Measurements from ENCODE around the gene CC2D2B. TPM values are rescaled to one million over a fixed set of nuclear protein-coding genes. Genes with fewer than 3 reads are reported as not detected.
"Not testable (repeated sequence)": the region's sequence is repeated elsewhere in the genome, so short reads cannot be mapped to it uniquely, and the experiment has no call there.

CC2D2B gene
- total RNA-seq, 1 experiment from 2014 or later, result not detected

DNA sequence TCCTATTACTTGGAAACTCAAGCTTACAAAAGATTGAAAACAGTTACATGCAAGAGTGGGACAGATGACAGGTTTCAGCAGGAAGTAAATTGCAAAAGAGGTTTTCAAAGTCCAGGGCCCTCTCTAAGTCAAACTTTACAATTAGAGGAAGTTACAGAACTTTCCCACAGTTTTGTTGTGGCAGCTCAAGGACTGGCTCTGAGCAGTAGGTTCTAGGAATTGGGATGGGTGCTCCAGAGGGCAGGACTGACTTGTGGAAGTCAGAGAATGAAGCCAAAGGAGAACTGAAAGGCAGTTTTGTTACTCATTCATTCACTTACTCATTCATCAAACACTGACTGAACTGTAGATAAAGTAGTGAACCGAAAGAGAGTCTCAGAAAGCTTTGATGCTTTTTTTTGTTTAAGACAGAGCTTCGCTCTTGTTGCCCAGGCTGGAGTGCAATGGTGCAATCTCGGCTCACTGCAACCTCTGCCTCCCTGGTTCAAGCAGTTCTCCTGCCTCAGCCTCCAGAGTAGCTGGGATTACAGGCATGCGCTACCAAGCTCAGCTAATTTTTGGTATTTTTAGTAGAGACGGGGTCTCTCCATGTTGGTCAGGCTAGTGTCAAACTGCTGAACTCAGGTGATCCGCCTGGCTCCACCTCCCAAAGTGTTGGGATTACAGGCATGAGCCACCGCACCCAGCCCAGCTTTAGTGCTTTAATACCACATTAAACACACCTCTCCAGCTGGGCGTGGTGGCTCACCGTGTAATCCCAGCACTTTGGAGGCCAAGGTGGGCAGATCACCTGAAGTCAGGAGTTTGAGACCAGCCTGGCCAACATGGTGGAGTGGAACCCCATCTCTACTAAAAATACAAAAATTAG is 68.8 kb downstream of the CC2D2B start:
- H3K4me1 Mint-ChIP-seq (ENCODE audit: low read depth, unreplicated experiment), result no peaks in the 10 kb centered on the region
- H3K4me3 Mint-ChIP-seq (ENCODE audit: low read depth, unreplicated experiment), result no peak overlapping the region
- H3K9me3 Mint-ChIP-seq (ENCODE audit: low read depth, unreplicated experiment), result no peaks in the 10 kb centered on the region
- H3K27ac Mint-ChIP-seq (ENCODE audit: unreplicated experiment), result no peak overlapping the region
- H3K36me3 Mint-ChIP-seq (ENCODE audit: insufficient read depth, unreplicated experiment), result no peaks in the 10 kb centered on the region
- H3K27me3 Mint-ChIP-seq (ENCODE audit: unreplicated experiment), result no peaks in the 10 kb centered on the region
- intact Hi-C loops (cut with micrococcal nuclease; ENCODE audit: unreplicated experiment), result no loop called here
- BruUV-seq (replicated peaks), result no TSS peak
- no peak for TF ChIP-seq CTCF (IDR thresholded peaks at IDR 0.05; ENCODE audit: unreplicated experiment)
- CTCF ChIA-PET, result no interaction called here
- DNase-seq, result no peak

DNA sequence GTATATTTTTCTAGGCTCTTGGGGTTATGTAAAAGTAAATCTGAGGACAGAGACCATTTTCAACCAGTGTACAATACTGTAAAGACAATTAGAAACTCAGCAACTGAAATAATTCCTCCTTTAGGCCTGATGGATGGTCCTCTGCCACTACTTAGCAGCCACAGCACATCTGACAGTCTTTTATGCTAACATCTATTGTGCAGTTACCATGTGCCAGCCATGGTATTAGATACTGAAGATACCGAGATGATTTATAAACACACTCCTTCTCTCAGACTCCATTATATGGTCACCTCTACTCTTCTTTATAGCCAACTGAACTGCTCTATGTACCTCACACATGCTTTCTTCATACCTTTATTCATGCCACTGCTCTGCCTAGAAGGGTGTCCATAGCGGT is 74.4 kb downstream of the CC2D2B start:
- no peak for DNase-seq
- H3K27me3 Mint-ChIP-seq (ENCODE audit: unreplicated experiment), result no peaks in the 10 kb centered on the region
- H3K36me3 Mint-ChIP-seq (ENCODE audit: insufficient read depth, unreplicated experiment), result no peaks in the 10 kb centered on the region
- intact Hi-C loops (cut with micrococcal nuclease; ENCODE audit: unreplicated experiment), result no loop called here
- no peak overlapping the region for H3K4me3 Mint-ChIP-seq (ENCODE audit: low read depth, unreplicated experiment)
- CTCF ChIA-PET, result no interaction called here
- TF ChIP-seq CTCF (IDR thresholded peaks at IDR 0.05; ENCODE audit: unreplicated experiment), result no peak
- H3K4me1 Mint-ChIP-seq (ENCODE audit: low read depth, unreplicated experiment), result no peaks in the 10 kb centered on the region
- no peak overlapping the region for H3K27ac Mint-ChIP-seq (ENCODE audit: unreplicated experiment)
- no TSS peak for BruUV-seq (replicated peaks)
- H3K9me3 Mint-ChIP-seq (ENCODE audit: low read depth, unreplicated experiment), result no peaks in the 10 kb centered on the region

DNA sequence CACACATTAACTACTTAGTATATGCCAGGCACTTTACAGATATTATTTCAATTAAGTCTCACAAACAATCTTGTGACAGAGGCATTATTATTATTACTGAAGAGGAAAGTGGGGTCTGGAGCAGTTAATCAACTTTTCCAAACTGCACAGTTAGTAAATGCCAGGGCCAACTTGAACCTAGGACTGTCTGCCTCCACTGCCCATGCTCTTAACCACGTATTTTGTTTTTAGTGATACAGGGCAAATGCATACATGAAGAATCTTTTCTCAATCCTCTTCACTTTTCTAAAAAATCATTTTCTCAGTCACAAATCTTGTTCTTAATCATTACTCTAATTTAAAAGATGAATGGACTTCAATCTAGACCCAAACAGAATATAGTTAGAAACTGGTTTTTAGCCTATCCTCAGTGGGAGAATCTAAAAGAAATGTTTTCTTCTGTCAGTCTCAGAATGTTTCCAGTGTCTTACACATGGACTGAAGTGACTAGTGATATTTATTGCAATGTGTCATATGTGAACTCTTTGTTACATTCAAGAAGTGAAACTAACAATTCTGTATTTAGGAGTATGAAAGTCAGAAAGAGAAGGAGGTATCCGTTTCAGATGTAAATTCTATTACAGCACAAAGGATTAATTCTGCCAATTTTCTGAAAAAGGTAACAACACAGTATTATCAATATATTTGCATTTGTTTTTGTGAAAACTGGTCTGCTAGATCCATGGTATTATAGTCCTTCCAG is 80.1 kb downstream of the CC2D2B start:
- Mint-ChIP-seq H3K27ac (ENCODE audit: unreplicated experiment) (no peak overlapping the region), H3K27me3 (ENCODE audit: unreplicated experiment) (peaks cover 21% of the 10 kb centered on the region), H3K36me3 (ENCODE audit: insufficient read depth, unreplicated experiment) (no peaks in the 10 kb centered on the region), H3K4me3 (ENCODE audit: low read depth, unreplicated experiment) (no peak overlapping the region), H3K4me1 (ENCODE audit: low read depth, unreplicated experiment) (no peaks in the 10 kb centered on the region), H3K9me3 (ENCODE audit: low read depth, unreplicated experiment) (no peaks in the 10 kb centered on the region)
- BruUV-seq (replicated peaks), result no TSS peak
- intact Hi-C loops (cut with micrococcal nuclease; ENCODE audit: unreplicated experiment), result no loop called here
- DNase-seq, result no peak
- CTCF ChIA-PET, result no interaction called here
- TF ChIP-seq CTCF (IDR thresholded peaks at IDR 0.05; ENCODE audit: unreplicated experiment), result no peak

GRCh38 chr10:95988702-95989101 is 80.9 kb downstream of the CC2D2B start:
- no peak for TF ChIP-seq CTCF (IDR thresholded peaks at IDR 0.05; ENCODE audit: unreplicated experiment)
- peaks cover 21% of the 10 kb centered on the region for H3K27me3 Mint-ChIP-seq (ENCODE audit: unreplicated experiment)
- BruUV-seq (replicated peaks), result no TSS peak
- H3K36me3 Mint-ChIP-seq (ENCODE audit: insufficient read depth, unreplicated experiment), result no peaks in the 10 kb centered on the region
- no peaks in the 10 kb centered on the region for H3K4me1 Mint-ChIP-seq (ENCODE audit: low read depth, unreplicated experiment)
- no peak for DNase-seq
- no peaks in the 10 kb centered on the region for H3K9me3 Mint-ChIP-seq (ENCODE audit: low read depth, unreplicated experiment)
- no peak overlapping the region for H3K27ac Mint-ChIP-seq (ENCODE audit: unreplicated experiment)
- H3K4me3 Mint-ChIP-seq (ENCODE audit: low read depth, unreplicated experiment), result no peak overlapping the region
- intact Hi-C loops (cut with micrococcal nuclease; ENCODE audit: unreplicated experiment), result no loop called here
- CTCF ChIA-PET, result no interaction called here

DNA sequence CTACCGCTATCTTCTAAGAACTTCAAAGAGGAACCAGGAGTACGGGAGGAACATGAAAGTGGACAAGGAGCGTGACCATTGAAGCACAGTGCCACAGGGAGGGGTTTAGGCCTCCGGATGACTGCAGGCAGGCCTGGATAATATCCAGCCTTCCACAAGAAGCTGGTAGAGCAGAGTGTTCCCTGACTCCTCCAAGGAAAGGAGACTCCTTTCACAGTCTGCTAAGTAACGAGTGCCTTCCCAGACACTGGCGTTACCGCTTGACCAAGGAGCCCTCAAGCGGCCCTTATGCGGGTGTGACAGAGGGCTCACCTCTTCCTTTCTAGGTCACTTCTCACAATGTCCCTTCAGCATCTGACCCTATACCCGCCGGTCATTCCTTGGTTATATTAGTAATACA is 86.6 kb downstream of the CC2D2B start:
- H3K27ac Mint-ChIP-seq (ENCODE audit: unreplicated experiment); H3K36me3 Mint-ChIP-seq (ENCODE audit: insufficient read depth, unreplicated experiment); H3K4me1 Mint-ChIP-seq (ENCODE audit: low read depth, unreplicated experiment); intact Hi-C loops (cut with micrococcal nuclease; ENCODE audit: unreplicated experiment); BruUV-seq (replicated peaks); H3K4me3 Mint-ChIP-seq (ENCODE audit: low read depth, unreplicated experiment); H3K9me3 Mint-ChIP-seq (ENCODE audit: low read depth, unreplicated experiment); DNase-seq: not testable (repeated sequence)
- CTCF ChIA-PET, result interaction anchor here (0.6 kb wide), 1 partner anchor 67 kb away, joined by 3 read pairs; no protein-coding TSS in a partner anchor
- H3K27me3 Mint-ChIP-seq (ENCODE audit: unreplicated experiment), result peaks cover 20% of the 10 kb centered on the region

Measured in Calu3 (cell line).